Kidney epithelial cell (primary cell): ENCODE measurements around the gene SORCS2. TPM values are rescaled to one million over a fixed set of nuclear protein-coding genes. Genes with fewer than 3 reads are reported as not detected.

Experiments
- DNase-seq: peaks from one replicate; pipeline ENCODE4 v3.0.0-alpha.2; 2010; ENCODE audit warnings: low read depth
- H3K27me3 ChIP-seq: 2 replicates; pipeline ENCODE4 v1.6.0; 2011; ENCODE audit warnings: low read length; ENCODE audit not compliant: control insufficient read depth, insufficient read depth
- H3K36me3 ChIP-seq: 2 replicates; pipeline ENCODE4 v1.5.1; 2011; ENCODE audit warnings: low read length; ENCODE audit not compliant: control insufficient read depth, insufficient read depth
- H3K4me3 ChIP-seq: 2 replicates; pipeline ENCODE4 v1.5.1; 2011; ENCODE audit warnings: low read depth, mild to moderate bottlenecking, control low read depth, low read length
- total RNA-seq: library from RNA; depleted of rRNA; stranded (reverse); fragments of >200 nt; gene quantifications from 2 replicates; pipeline ENCODE4 v1.2.3, GENCODE V29; 2015
- TF ChIP-seq, protein P1 (sequence below): IDR thresholded peaks from 2 replicates; pipeline ENCODE4 v1.5.1; 2011; ENCODE audit warnings: mild to moderate bottlenecking, moderate library complexity, low read length, control low read depth, inconsistent platforms; ENCODE audit not compliant: insufficient read depth, poor library complexity, severe bottlenecking

The SORCS2 gene
- total RNA-seq, 1 donor from 2014 or later = 1.4 TPM

DNA sequence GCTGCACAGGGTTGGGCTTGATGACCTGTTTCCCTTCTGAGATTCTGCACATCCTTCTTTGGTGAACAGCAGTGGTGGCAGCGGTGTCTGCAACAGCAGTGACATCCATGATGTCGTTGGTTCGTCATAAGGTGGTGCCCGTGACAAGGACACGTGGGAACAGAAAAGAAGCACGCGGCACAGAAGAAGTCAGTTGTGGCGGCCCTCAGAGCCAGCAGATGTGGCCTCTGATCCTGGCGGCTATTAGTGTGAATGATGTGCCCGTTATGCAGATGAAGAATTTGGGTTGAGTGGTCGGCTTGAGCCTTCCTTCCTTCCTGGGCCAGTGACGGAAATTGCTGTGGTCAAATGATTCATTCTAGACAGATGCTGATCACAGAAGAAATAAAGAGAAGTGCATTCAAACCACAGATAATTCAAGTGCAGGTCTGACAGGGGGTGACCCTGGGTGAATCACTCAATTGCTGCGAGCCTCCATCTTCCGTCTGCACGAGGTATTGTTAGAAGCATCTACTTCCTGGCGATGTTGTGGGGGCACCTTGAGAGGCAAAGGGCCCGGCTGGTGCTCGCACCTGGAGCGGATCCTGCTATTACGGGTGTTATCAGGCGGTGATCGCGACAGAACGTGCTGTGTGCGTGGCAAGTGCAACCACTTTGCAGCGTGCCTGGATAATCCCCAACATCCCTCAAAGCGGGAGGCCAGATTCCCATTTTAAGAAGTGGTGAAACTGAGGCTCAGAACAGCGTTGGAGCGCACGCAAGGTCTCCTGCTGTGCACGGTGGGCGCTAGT, 457.6 kb downstream of the SORCS2 start:
- peak; percentile 56 for DNase-seq
- Histone ChIP-seq H3K36me3 (no peaks in the 10 kb centered on the region), H3K4me3 (no peak overlapping the region)

DNA sequence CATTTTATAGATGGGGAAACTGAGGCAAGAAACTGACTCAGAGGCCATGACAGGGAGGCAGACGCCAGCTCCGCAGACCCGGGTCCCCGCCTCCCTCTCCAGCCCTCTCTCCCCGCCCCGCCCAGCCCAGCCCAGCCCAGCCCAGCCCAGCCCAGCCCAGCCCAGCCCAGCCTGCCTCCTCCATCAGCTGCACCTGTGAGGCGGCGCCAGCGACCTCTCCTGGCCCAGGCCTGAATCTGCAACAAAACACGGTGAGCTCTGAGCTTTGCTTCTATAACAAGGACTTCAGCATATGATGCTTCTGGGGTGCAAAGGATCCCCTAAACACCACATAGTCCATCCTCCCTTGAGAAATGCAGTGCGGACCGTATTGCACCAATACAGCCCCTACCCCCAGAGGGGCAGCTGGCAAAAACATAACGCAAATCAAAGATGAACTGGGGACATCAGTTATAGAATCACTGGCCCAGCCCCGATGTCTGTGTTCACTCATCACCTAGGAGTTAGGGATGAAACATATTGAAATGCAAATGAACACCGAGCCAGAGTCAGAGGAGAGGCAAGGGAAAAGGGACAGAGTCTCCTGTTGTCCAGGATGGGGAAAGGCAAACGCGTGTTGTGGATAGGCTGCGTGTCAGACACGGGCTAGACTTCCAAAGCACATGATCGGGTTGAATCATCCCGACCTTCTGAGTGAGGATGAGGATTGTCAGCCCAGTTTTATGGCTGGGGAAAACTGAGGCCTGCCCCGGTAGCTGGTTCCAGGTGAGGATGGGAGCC, 458.5 kb downstream of the SORCS2 start:
- no peak for DNase-seq

More for the DNA sequence above, 457.6 kb downstream of the SORCS2 start:
- peaks cover 2% of the 10 kb centered on the region for H3K27me3 ChIP-seq
- TF ChIP-seq, protein P1, sequence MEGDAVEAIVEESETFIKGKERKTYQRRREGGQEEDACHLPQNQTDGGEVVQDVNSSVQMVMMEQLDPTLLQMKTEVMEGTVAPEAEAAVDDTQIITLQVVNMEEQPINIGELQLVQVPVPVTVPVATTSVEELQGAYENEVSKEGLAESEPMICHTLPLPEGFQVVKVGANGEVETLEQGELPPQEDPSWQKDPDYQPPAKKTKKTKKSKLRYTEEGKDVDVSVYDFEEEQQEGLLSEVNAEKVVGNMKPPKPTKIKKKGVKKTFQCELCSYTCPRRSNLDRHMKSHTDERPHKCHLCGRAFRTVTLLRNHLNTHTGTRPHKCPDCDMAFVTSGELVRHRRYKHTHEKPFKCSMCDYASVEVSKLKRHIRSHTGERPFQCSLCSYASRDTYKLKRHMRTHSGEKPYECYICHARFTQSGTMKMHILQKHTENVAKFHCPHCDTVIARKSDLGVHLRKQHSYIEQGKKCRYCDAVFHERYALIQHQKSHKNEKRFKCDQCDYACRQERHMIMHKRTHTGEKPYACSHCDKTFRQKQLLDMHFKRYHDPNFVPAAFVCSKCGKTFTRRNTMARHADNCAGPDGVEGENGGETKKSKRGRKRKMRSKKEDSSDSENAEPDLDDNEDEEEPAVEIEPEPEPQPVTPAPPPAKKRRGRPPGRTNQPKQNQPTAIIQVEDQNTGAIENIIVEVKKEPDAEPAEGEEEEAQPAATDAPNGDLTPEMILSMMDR = no peak

DNA sequence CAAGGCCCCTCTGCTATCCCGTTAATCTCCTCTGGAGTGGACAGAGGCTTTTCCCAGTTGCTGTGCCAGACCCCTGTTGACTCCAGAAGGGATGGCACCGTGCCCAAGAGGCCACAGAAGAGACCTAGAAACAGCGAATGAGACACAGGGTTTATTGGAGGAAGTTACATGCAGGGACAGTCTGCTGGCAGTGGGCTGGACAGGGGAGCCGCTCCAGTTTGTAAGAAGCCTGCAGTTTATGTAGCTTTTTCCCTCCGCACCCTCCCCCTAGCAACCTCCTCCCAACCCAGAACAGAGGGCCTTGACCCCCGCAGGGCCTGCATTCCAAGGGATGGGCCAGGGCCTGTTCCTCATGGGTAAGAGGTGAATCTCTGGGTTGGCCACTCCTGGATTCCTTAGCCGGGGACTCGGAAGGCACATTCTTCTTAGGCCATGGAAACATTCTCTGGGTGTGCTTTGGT, 459.2 kb downstream of the SORCS2 start:
- TF ChIP-seq, protein P1 = no peak
- DNase-seq = no peak
- no peak overlapping the region for H3K4me3 ChIP-seq
- H3K36me3 ChIP-seq = no peaks in the 10 kb centered on the region
- H3K27me3 ChIP-seq = peaks cover 4% of the 10 kb centered on the region

More for the DNA sequence above, 458.5 kb downstream of the SORCS2 start:
- Histone ChIP-seq H3K36me3 (no peaks in the 10 kb centered on the region), H3K4me3 (no peak overlapping the region), H3K27me3 (peaks cover 4% of the 10 kb centered on the region)
- TF ChIP-seq, protein P1 = no peak

DNA sequence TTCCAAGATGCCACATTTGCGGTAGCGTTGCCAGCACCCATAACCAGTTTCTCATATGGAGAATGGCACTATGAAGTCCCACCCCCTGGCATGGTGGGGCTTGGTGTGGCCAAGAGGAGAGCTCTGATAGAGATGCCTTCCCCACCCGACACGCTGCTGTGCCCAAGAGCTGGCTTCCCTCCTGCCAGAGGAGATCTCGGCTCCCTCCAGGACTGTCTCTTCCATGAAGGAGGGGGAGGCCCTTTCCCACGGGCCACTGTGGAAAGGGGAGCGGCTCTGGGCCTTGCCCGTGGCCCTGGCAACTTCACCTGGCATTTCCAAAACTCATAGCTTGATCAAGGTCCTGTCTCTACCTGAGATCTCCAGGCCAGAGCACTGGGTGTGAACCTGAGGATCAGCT, 459.7 kb downstream of the SORCS2 start:
- no peaks in the 10 kb centered on the region for H3K36me3 ChIP-seq
- TF ChIP-seq, protein P1 = no peak
- no peak for DNase-seq

DNA sequence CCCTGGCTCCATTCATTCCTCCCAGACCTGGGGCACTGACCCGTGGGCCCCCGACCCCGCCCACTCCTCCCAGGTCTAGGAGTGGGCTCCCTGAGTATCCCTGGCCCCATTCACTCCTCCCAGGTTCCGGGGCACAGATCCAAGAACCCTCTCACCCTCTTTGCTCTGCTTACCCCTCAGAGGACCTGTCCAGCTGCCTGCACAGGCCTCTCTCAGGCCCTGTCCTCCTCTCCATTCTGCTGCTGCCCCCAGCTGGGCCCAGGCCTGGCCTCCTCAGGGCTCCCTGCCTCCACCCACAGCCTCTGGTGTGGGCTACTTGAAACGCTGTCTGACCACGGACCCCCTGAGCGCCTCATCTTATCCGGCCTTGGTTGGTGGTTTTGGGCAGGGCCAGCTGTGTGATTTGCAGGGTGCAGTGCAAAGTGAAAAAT, 460.1 kb downstream of the SORCS2 start:
- TF ChIP-seq, protein P1 = no peak
- Histone ChIP-seq H3K27me3 (peaks cover 4% of the 10 kb centered on the region), H3K36me3 (no peaks in the 10 kb centered on the region), H3K4me3 (no peak overlapping the region)
- no peak for DNase-seq

More for the DNA sequence above, 459.7 kb downstream of the SORCS2 start:
- H3K4me3 ChIP-seq = no peak overlapping the region
- peaks cover 4% of the 10 kb centered on the region for H3K27me3 ChIP-seq
